Astrocyte of the spinal cord (primary cell): Measurements from ENCODE around the gene PIK3C2G.

ENCODE experiments used
- DNase-seq: peaks from one replicate; pipeline ENCODE4 v3.0.0; 2011; ENCODE audit warnings: low read depth, low spot score
- H3K4me3 ChIP-seq: 2 replicates; pipeline ENCODE4 v1.5.1; 2011; ENCODE audit warnings: low read depth, mild to moderate bottlenecking, low read length, moderate library complexity
- in situ Hi-C: cut with HindIII; loops from 2 replicates; pipeline ENCODE4 v1.10.0; 2017; ENCODE audit warnings: low sequenced_read_pairs
- TF ChIP-seq, protein P1 (sequence below): IDR thresholded peaks from 2 replicates; pipeline ENCODE4 v1.5.1; 2012; ENCODE audit warnings: low read depth, mild to moderate bottlenecking, low read length, inconsistent platforms

The PIK3C2G gene

DNA sequence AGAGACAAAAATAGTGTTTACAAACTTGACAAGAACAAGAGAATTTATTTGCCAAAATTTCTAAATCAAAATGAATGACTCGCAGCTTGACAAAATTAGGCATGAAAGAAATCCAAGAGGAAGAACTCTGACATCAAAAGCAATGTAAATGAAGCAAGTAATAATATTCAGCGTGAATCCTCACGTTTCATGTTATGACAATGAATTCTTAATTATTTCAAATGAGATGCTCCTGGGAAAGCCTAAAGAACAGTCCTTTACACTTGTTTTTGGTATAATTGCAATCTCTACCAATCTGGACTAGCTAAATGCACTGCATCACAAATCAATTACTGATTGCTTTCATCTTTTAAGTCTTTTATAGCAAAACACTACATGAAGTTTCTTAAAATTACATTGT lies 29.1 kb downstream of the PIK3C2G start:
- no peak overlapping the region for H3K4me3 ChIP-seq
- no peak for DNase-seq
- in situ Hi-C loops = no loop called here
- TF ChIP-seq, protein P1, sequence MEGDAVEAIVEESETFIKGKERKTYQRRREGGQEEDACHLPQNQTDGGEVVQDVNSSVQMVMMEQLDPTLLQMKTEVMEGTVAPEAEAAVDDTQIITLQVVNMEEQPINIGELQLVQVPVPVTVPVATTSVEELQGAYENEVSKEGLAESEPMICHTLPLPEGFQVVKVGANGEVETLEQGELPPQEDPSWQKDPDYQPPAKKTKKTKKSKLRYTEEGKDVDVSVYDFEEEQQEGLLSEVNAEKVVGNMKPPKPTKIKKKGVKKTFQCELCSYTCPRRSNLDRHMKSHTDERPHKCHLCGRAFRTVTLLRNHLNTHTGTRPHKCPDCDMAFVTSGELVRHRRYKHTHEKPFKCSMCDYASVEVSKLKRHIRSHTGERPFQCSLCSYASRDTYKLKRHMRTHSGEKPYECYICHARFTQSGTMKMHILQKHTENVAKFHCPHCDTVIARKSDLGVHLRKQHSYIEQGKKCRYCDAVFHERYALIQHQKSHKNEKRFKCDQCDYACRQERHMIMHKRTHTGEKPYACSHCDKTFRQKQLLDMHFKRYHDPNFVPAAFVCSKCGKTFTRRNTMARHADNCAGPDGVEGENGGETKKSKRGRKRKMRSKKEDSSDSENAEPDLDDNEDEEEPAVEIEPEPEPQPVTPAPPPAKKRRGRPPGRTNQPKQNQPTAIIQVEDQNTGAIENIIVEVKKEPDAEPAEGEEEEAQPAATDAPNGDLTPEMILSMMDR = no peak

DNA sequence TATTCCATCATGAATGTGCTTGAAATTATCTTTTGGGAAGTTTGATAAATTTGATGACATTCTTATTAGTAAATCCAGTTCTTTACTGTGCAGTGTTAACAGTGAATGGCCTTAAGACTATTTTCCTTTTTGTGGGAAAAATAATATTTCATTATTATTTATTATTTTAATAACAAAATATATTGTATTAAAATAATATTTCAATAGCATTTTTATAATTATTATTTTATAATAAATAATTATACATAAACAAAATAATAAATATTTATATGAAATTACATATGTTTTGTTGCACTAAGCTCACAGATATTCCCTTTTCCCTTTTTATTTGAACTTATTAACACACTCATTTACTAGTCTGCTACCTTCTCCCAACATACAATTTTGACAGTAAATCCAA lies 33.6 kb downstream of the PIK3C2G start:
- TF ChIP-seq, protein P1 = no peak
- no peak overlapping the region for H3K4me3 ChIP-seq
- DNase-seq = no peak
- in situ Hi-C loops = no loop called here

DNA sequence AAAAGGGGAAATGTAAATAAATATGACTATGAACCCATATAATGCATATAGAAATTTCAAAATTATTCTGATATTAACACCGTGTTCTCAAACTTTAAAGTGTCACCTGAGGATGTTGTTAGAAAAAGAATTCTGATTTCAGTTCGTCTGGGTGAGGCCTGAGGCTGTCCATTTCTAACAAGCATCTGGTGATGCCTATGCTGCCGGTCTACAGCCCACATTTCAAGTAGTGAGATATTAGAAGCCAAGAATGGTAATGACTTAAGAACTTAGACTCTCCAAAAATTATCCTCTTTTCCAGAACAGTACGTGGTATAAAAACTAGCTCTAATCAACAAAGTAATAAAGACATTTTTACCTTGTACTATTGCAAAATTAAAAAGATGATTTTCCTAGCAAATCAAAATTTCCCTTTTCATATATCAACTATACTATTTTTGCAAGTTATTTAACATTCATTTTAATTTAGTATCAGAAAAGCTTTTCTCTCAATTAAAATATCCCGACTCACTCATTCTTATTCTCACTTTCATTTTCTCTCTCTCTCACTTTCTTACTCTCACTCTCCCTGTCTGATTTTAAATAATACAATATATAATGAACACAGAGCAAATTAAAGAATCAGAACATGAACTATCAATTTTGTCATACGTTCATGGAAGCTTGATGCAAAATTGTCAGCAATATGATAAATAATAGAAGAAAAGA lies 35.0 kb downstream of the PIK3C2G start:
- TF ChIP-seq, protein P1 = no peak
- DNase-seq = no peak
- in situ Hi-C loops = no loop called here
- H3K4me3 ChIP-seq = no peak overlapping the region

DNA sequence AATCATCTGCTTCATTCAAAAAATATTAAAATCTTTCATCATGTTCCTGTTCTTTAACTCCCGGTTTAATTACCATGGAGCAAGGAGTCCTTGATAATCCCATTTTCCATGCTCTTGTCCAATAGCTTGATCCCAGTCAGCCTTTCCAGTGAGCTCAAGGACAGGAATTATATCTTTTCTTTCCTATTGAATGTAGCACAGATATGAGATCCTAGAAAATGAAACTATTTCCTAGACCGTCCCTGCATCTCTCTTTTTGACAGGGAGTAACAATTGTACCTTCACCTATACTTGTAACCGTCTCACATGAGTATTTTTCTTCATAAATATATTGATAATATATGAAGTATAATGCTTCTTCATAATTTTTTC lies 35.6 kb downstream of the PIK3C2G start:
- no peak overlapping the region for H3K4me3 ChIP-seq
- DNase-seq = no peak
- in situ Hi-C loops = no loop called here
- TF ChIP-seq, protein P1 = no peak

DNA sequence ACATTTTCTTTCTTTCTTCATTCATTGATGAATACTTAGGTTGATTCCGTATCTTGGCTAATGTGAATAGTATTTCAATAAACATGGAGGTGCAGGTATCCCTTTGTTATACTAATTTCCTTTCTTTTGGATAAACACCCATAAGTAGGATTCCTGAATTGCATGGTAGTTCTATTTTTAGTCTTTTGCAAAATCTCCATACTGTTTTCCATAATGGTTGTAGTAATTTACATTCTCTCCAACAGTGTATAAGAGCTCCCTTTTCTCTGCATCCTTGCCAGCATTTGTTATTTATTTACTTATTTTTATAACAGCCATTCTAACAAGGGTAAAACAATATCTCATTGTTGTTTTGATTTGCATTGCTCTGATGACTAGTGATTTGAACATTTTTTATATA lies 36.6 kb downstream of the PIK3C2G start:
- no peak overlapping the region for H3K4me3 ChIP-seq
- in situ Hi-C loops = no loop called here
- no peak for DNase-seq
- TF ChIP-seq, protein P1 = no peak

DNA sequence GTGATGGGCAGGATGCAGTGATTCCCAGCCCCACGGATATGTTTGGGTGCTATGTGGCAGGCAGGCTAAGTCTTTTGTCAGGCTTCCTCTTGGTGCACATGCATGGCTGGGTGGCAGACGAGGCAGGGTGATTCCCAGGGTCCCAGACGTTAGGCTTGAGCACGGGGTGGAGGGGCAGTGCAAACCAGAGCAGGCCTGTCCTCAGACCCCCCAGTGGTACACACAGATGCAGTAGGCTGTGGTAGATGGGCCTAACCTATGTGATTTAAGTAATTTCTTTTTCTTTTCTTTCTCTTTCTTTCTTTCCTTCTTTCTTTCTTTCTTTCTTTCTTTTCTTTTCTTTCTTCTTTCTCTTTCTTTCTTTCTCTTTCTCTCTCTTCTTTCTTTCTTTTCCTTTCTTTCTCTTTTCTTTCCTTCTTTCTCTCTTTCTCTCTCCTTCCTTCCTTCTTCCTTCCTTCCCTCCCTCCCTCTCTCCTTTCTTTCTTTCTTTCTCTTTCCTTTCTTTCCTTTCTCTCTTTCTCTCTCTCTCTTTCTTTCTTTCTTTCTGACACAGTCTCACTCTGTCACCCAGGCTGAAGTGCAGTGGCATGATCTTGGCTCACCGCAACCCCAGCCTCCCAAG lies 41.6 kb downstream of the PIK3C2G start:
- DNase-seq = no peak
- TF ChIP-seq, protein P1 = no peak
- in situ Hi-C loops = no loop called here
- no peak overlapping the region for H3K4me3 ChIP-seq
